C4-2B (cell line): ENCODE results near the gene WBP2.
"Not testable (repeated sequence)": the region's sequence is repeated elsewhere in the genome, so short reads cannot be mapped to it uniquely, and the experiment has no call there.

Source experiments
- H3K27ac ChIP-seq: fragments of 450-650 bp; 2 replicates; pipeline ENCODE4 v1.5.1; 2017
- ZFX ChIP-seq: fragments of 450-650 bp; IDR thresholded peaks from 2 replicates; pipeline ENCODE4 v1.6.1; 2017
- TF ChIP-seq, protein P1 (sequence below): fragments of 450-650 bp; conservative IDR thresholded peaks from 2 replicates; pipeline ENCODE4 v1.5.1; 2017; ENCODE audit warnings: mild to moderate bottlenecking

The WBP2 gene

GRCh38 chr17:75893305-75894048 is 38.3 kb upstream of the WBP2 start:
- no peak for TF ChIP-seq ZFX
- TF ChIP-seq, protein P1, sequence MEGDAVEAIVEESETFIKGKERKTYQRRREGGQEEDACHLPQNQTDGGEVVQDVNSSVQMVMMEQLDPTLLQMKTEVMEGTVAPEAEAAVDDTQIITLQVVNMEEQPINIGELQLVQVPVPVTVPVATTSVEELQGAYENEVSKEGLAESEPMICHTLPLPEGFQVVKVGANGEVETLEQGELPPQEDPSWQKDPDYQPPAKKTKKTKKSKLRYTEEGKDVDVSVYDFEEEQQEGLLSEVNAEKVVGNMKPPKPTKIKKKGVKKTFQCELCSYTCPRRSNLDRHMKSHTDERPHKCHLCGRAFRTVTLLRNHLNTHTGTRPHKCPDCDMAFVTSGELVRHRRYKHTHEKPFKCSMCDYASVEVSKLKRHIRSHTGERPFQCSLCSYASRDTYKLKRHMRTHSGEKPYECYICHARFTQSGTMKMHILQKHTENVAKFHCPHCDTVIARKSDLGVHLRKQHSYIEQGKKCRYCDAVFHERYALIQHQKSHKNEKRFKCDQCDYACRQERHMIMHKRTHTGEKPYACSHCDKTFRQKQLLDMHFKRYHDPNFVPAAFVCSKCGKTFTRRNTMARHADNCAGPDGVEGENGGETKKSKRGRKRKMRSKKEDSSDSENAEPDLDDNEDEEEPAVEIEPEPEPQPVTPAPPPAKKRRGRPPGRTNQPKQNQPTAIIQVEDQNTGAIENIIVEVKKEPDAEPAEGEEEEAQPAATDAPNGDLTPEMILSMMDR: no peak
- H3K27ac ChIP-seq: no peak overlapping the region

DNA sequence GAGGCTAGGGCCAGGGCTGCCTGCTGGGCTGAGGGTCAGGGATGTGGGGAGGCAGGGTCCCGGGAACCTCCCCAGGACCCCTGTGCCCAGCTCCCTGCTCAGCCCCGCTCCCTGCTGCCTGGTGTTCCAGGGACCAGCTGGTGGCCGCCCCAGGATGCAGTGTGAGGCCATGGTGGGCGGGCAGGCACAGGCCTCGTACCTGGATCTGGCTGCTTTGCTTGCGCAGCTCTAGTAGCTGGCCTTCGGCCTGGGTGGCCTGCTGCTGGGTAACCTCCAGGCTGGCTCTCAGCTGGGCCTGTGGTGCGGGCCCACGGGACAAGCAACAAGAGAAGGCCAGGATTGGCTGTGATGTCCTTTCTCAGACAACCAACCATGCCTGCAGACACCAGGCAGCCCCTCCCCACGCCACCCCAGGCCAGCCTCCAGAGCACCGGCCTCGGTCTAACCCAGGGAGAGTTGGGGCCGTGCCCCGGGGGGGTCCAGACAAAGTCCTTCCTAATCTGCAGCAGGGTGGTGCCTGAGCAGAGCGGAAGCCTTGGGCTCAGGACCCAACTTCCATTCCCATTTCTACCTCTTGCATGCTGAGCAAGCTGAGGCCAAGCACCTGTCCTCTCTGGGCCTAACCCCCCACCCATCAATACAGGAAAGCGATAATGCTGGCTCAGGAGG is 37.6 kb upstream of the WBP2 start:
- TF ChIP-seq ZFX: no peak
- TF ChIP-seq, protein P1: no peak
- H3K27ac ChIP-seq: no peak overlapping the region

GRCh38 chr17:75891605-75892555 is 36.7 kb upstream of the WBP2 start:
- no peak overlapping the region for H3K27ac ChIP-seq
- TF ChIP-seq ZFX: no peak
- TF ChIP-seq, protein P1: no peak

DNA sequence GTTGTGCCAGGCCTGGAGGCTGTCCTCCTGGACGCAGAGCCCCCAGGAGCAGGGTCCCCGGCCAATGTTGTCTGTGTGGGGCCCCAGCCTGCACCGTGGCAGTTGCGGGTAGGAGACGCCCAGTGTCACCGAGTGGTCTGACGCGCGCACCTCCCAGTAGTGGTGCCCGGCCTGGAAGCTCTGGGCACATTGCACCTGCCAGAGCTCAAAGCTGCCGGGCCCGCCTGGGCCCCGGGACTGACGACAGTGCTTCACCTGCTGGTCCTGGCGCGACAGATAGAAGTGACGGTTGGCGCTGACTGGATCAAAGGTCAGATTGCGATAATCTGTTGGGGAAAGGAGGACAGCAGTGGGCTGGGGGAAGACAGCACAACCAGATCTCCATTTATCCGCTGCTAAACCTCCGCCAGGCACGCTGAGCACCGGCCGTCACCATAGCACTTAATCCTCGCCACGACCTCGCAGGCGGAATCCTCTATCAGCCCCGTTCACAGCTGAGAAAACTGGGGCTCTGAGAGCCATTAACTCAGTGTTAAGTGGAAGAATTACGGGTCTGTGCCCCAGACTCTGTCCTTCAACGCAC is 36.0 kb upstream of the WBP2 start:
- H3K27ac ChIP-seq: no peak overlapping the region
- TF ChIP-seq ZFX: no peak
- TF ChIP-seq, protein P1: no peak

DNA sequence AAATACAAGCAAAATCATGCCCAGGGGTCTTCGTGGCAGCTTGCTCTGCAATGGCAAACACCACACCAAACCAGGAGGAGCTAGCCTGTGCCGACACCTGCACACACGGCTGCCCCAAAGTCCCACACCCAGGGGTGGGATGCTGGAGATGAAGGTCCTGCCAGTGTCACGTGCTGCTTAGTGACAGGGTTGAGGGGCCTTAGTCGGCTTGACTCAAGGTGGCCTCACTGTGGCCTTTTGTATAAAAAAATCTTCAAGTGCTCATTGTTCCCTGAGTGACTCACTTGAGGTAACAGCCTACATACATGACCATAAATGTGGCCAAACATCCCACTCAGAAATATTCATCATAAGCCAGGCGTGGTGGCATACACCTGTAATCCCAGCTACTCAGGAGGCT is 34.3 kb upstream of the WBP2 start:
- no peak overlapping the region for H3K27ac ChIP-seq
- TF ChIP-seq ZFX: no peak
- TF ChIP-seq, protein P1: no peak

DNA sequence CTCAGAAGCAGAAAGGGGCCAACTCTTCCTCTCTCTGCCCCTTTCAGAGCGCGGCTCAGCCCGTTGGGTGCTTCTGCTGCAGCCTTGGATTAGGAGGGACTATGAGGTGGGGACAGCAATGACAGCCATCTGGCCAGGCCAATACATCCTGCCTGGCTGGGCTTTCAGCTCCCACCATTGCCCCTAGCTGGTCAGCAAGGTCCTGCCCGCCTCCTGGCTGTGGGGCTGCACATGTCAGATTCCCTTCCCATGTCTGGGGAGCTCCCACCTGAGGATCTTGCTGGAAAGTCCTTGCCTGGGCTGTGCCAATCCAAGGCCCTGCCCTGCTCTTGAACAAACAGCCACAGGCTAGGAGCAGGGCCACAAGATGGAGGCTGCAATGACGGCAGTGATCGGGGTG is 33.3 kb upstream of the WBP2 start:
- TF ChIP-seq, protein P1: no peak
- H3K27ac ChIP-seq: no peak overlapping the region

DNA sequence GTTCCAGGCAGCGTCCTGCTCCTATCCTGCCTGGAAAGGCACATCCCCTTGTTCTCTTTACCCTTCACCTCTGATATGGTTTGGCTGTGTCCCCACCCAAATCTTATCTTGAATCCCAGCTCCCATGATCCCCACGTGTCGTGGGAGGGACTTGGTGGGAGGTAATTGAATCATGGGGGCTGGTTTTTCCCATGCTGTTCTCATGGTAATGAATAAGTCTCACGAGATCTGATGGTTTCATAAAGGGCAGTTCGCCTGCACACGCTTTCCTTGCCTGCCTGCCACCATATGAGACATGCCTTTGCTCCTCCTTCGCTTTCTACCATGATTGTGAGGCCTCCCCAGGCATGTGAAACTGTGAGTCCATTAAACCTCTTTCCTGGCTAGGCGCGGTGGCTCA is 30.7 kb upstream of the WBP2 start:
- not testable (repeated sequence) for H3K27ac ChIP-seq
